ENCODE measurements around the gene PXMP2.

GRCh38 chr12:132700212-132700822 is 12.9 kb downstream of the PXMP2 start:
- TF ChIP-seq, protein P1, sequence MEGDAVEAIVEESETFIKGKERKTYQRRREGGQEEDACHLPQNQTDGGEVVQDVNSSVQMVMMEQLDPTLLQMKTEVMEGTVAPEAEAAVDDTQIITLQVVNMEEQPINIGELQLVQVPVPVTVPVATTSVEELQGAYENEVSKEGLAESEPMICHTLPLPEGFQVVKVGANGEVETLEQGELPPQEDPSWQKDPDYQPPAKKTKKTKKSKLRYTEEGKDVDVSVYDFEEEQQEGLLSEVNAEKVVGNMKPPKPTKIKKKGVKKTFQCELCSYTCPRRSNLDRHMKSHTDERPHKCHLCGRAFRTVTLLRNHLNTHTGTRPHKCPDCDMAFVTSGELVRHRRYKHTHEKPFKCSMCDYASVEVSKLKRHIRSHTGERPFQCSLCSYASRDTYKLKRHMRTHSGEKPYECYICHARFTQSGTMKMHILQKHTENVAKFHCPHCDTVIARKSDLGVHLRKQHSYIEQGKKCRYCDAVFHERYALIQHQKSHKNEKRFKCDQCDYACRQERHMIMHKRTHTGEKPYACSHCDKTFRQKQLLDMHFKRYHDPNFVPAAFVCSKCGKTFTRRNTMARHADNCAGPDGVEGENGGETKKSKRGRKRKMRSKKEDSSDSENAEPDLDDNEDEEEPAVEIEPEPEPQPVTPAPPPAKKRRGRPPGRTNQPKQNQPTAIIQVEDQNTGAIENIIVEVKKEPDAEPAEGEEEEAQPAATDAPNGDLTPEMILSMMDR (conservative IDR thresholded peaks at IDR 0.05; ENCODE audit: low read depth, low read length), result no peak
- no peak for TF ChIP-seq EZH2 (IDR thresholded peaks at IDR 0.05; ENCODE audit: borderline replicate concordance, low read depth, low read length, poor library complexity, severe bottlenecking)
